HG03097 (cell line): ENCODE data around the gene LSAMP.

Experiments used
- ATAC-seq: cut with Tn5 transposase; IDR thresholded peaks from one replicate; pipeline ENCODE4 v1.9.1; 2021; ENCODE audit not compliant: unreplicated experiment, low FRiP score

Gene LSAMP

GRCh38 chr3:116367761-116368395 is 77.4 kb downstream of the LSAMP start:
- ATAC-seq = no peak

- no peak for ATAC-seq
These were observed 89.2 kb downstream of the LSAMP start for GRCh38 chr3:116356056-116356455.

GRCh38 chr3:116354382-116354781 is 90.9 kb downstream of the LSAMP start:
- ATAC-seq = no peak

- no peak for ATAC-seq
These were observed 95.1 kb downstream of the LSAMP start for GRCh38 chr3:116350119-116350733.

- ATAC-seq = no peak
These were observed 97.1 kb downstream of the LSAMP start for GRCh38 chr3:116348216-116348615.

GRCh38 chr3:116342499-116342898 is 102.8 kb downstream of the LSAMP start:
- ATAC-seq = no peak

GRCh38 chr3:116341899-116342298 is 103.4 kb downstream of the LSAMP start:
- ATAC-seq = no peak

GRCh38 chr3:116341381-116341780 is 103.9 kb downstream of the LSAMP start:
- no peak for ATAC-seq

GRCh38 chr3:116340680-116341216 is 104.5 kb downstream of the LSAMP start:
- ATAC-seq = no peak

- ATAC-seq = no peak
These were observed 105.8 kb downstream of the LSAMP start for GRCh38 chr3:116339441-116340028.

GRCh38 chr3:116338713-116339112 is 106.6 kb downstream of the LSAMP start:
- no peak for ATAC-seq

- no peak for ATAC-seq
These were observed 108.1 kb downstream of the LSAMP start for GRCh38 chr3:116337229-116337628.

GRCh38 chr3:116331380-116331779 is 113.9 kb downstream of the LSAMP start:
- ATAC-seq = no peak

- ATAC-seq = no peak
These were observed 122.4 kb downstream of the LSAMP start for GRCh38 chr3:116322750-116323375.

- no peak for ATAC-seq
These were observed 126.9 kb downstream of the LSAMP start for GRCh38 chr3:116318370-116318769.

GRCh38 chr3:116316771-116317170 is 128.5 kb downstream of the LSAMP start:
- no peak for ATAC-seq

GRCh38 chr3:116314476-116314875 is 130.8 kb downstream of the LSAMP start:
- no peak for ATAC-seq

- no peak for ATAC-seq
These were observed 138.6 kb downstream of the LSAMP start for GRCh38 chr3:116306720-116307119.

- no peak for ATAC-seq
These were observed 139.1 kb downstream of the LSAMP start for GRCh38 chr3:116306149-116306548.

GRCh38 chr3:116302087-116302747 is 143.1 kb downstream of the LSAMP start:
- no peak for ATAC-seq

- ATAC-seq = no peak
These were observed 143.9 kb downstream of the LSAMP start for GRCh38 chr3:116301422-116301821.
